CD14-positive monocyte (primary cell): ENCODE results near the gene PFKP. TPM values are rescaled to one million over a fixed set of nuclear protein-coding genes. Genes with fewer than 3 reads are reported as not detected.

Experiments
- DNase-seq, 3 donors: peaks; one replicate each; pipeline ENCODE4 v3.0.0-alpha.2; 2011 to 2022
- H2AFZ ChIP-seq: 2 replicates; pipeline ENCODE4 v1.6.0; 2012; ENCODE audit warnings: mild to moderate bottlenecking, low read depth, low read length, inconsistent platforms; ENCODE audit not compliant: insufficient read depth, poor library complexity, severe bottlenecking
- H3K27ac ChIP-seq, 2 donors: 1 replicate in 1 of 2; 2 replicates in 1 of 2; pipeline ENCODE4 v1.5.1; 2012 to 2013; ENCODE audit warnings: low read length in 2 of 2, control low read depth in 1 of 2, inconsistent platforms in 1 of 2, low read depth in 1 of 2, mild to moderate bottlenecking in 1 of 2
- H3K27me3 ChIP-seq, 2 donors: one replicate each; pipeline versions ENCODE4 v1.6.0 to v1.6.1; 2011 to 2013; ENCODE audit warnings: low read length in 2 of 2; ENCODE audit not compliant: control insufficient read depth in 2 of 2, insufficient read depth in 2 of 2
- H3K36me3 ChIP-seq, 2 donors: replicated peaks in 1 of 2; 1 replicate in 1 of 2; 2 replicates in 1 of 2; pipeline versions ENCODE4 v1.5.1 to v1.6.1; 2012 to 2013; ENCODE audit warnings: low read length in 2 of 2, control low read depth in 1 of 2, inconsistent platforms in 1 of 2, mild to moderate bottlenecking in 1 of 2; ENCODE audit not compliant: insufficient read depth in 2 of 2, control insufficient read depth in 1 of 2
- H3K4me1 ChIP-seq, 2 donors: 1 replicate in 1 of 2; 2 replicates in 1 of 2; pipeline versions ENCODE4 v1.5.1 to v1.6.1; 2012 to 2013; ENCODE audit warnings: low read length in 2 of 2, control low read depth in 1 of 2, inconsistent platforms in 1 of 2, mild to moderate bottlenecking in 1 of 2, moderate library complexity in 1 of 2; ENCODE audit not compliant: insufficient read depth in 2 of 2, control insufficient read depth in 1 of 2
- H3K4me2 ChIP-seq: replicated peaks from 2 replicates; pipeline ENCODE3; 2012; ENCODE audit warnings: low read length, moderate library complexity, mild to moderate bottlenecking; ENCODE audit not compliant: poor library complexity, severe bottlenecking; ENCODE audit errors: extremely low read depth
- H3K4me3 ChIP-seq, 3 experiments: fragments of 200-600 bp in 1 of 3; sonication (generic) in 1 of 3; replicated peaks in 1 of 3; 1 replicate in 2 of 3; 2 replicates in 1 of 3; pipeline ENCODE4 v1.5.1; 2011 to 2013; ENCODE audit warnings: low read length in 3 of 3, mild to moderate bottlenecking in 3 of 3, control low read depth in 2 of 3, low read depth in 2 of 3, inconsistent platforms in 1 of 3, moderate library complexity in 1 of 3
- H3K79me2 ChIP-seq: 2 replicates; pipeline ENCODE4 v1.6.0; 2012; ENCODE audit warnings: mild to moderate bottlenecking, control low read depth, inconsistent platforms, low read length, moderate library complexity; ENCODE audit not compliant: insufficient read depth
- H3K9ac ChIP-seq: 2 replicates; pipeline ENCODE4 v1.6.0; 2017; ENCODE audit warnings: low read length, mild to moderate bottlenecking; ENCODE audit not compliant: insufficient read depth, poor library complexity, severe bottlenecking
- H3K9me3 ChIP-seq, 2 donors: replicated peaks in 1 of 2; 1 replicate in 1 of 2; 2 replicates in 1 of 2; pipeline versions ENCODE4 v1.5.1 to v1.6.1; 2012 to 2013; ENCODE audit warnings: low read length in 2 of 2, control low read depth in 1 of 2; ENCODE audit not compliant: control insufficient read depth in 1 of 2, insufficient read depth in 1 of 2
- H4K20me1 ChIP-seq: 2 replicates; pipeline ENCODE4 v1.6.0; 2012; ENCODE audit warnings: mild to moderate bottlenecking, low read length, control low read depth, moderate library complexity; ENCODE audit not compliant: insufficient read depth
- H3K27ac Mint-ChIP-seq, 7 donors: one replicate each; pipeline ENCODE4 v1.8.0; 2020; ENCODE audit warnings: mild to moderate bottlenecking in 7 of 7, mixed read lengths in 7 of 7, moderate library complexity in 6 of 7, inconsistent platforms in 2 of 7
- H3K27me3 Mint-ChIP-seq, 3 donors: one replicate each; pipeline ENCODE4 v1.8.0; 2021 to 2022; ENCODE audit warnings: low read depth in 3 of 3, mild to moderate bottlenecking in 3 of 3, mixed read lengths in 3 of 3, moderate library complexity in 3 of 3, inconsistent platforms in 1 of 3
- H3K36me3 Mint-ChIP-seq, 2 donors: one replicate each; pipeline ENCODE4 v1.8.0; 2020; ENCODE audit warnings: mixed read lengths in 2 of 2, inconsistent platforms in 1 of 2, mild to moderate bottlenecking in 1 of 2
- H3K4me1 Mint-ChIP-seq: one replicate; pipeline ENCODE4 v1.8.0; 2020; ENCODE audit warnings: mild to moderate bottlenecking, mixed read lengths
- H3K4me3 Mint-ChIP-seq, 2 donors: one replicate each; pipeline ENCODE4 v1.8.0; 2020; ENCODE audit warnings: mild to moderate bottlenecking in 2 of 2, mixed read lengths in 2 of 2, moderate library complexity in 1 of 2
- H3K9me3 Mint-ChIP-seq, 7 donors: one replicate each; pipeline ENCODE4 v1.8.0; 2020 to 2022; ENCODE audit warnings: mixed read lengths in 7 of 7, mild to moderate bottlenecking in 6 of 7, moderate library complexity in 6 of 7, inconsistent platforms in 2 of 7
- CTCF ChIP-seq: fragments of 200-600 bp; IDR thresholded peaks from one replicate; pipeline ENCODE4 v1.8.0; 2022; ENCODE audit warnings: antibody characterized with exemption, mild to moderate bottlenecking
- WGBS: methylation state at CpG from one replicate; pipeline ENCODE4 v1.1.5; 2013; ENCODE audit warnings: missing lambda C conversion rate; ENCODE audit not compliant: insufficient coverage; 5-methylcytosine and 5-hydroxymethylcytosine counted together
- intact Hi-C, 2 donors: fragments of 100-400 bp; cut with micrococcal nuclease; formaldehyde crosslinking; loops; one replicate each; pipeline versions ENCODE4 v1.15.0 to v1.15.1; 2023
- polyA plus RNA-seq, 3 donors: library from polyadenylated mRNA; depleted of rRNA in 1 of 3; unstranded in 2 of 3; stranded (reverse) in 1 of 3; fragments of 300-500 nt in 2 of 3; fragments of >200 nt in 1 of 3; fragmentation: Illumina TruSeq in 2 of 3; gene quantifications; 1 replicate in 2 of 3; 2 replicates in 1 of 3; pipeline ENCODE4 v1.2.3, GENCODE V29; 2012 to 2021

Gene PFKP
- polyA plus RNA-seq, 3 donors: 6.5 to 14.2 (median 8.1) TPM

- H3K27ac ChIP-seq: no peak overlapping the region
- no peak overlapping the region for H3K4me3 ChIP-seq
- no peak for TF ChIP-seq CTCF
- Mint-ChIP-seq H3K4me3 (no peak overlapping the region), H3K4me1 (no peaks in the 10 kb centered on the region), H3K27ac (no peak overlapping the region), H3K9me3 (peaks cover 0 to 2% (median 0%) of the 10 kb centered on the region in 7 donors), H3K36me3 (peaks cover 94 to 96% of the 10 kb centered on the region in 2 donors), H3K27me3 (no peaks in the 10 kb centered on the region)
- no peaks in the 10 kb centered on the region for H3K79me2 ChIP-seq
- no peaks in the 10 kb centered on the region for H3K9me3 ChIP-seq
- DNase-seq: no peak
- WGBS: 99% methylated on average over 10 of the region's 14 CpGs
- peaks cover 92 to 99% of the 10 kb centered on the region in 2 donors for H3K36me3 ChIP-seq
- H3K27me3 ChIP-seq: no peaks in the 10 kb centered on the region
- no peak overlapping the region for H3K4me2 ChIP-seq
- H2AFZ ChIP-seq: no peak overlapping the region
- intact Hi-C loops: no loop called here
- H3K4me1 ChIP-seq: no peaks in the 10 kb centered on the region
- H4K20me1 ChIP-seq: no peaks in the 10 kb centered on the region
- no peak overlapping the region for H3K9ac ChIP-seq
Observed at GRCh38 chr10:3136336-3136735, 69.0 kb downstream of the PFKP start.

DNA sequence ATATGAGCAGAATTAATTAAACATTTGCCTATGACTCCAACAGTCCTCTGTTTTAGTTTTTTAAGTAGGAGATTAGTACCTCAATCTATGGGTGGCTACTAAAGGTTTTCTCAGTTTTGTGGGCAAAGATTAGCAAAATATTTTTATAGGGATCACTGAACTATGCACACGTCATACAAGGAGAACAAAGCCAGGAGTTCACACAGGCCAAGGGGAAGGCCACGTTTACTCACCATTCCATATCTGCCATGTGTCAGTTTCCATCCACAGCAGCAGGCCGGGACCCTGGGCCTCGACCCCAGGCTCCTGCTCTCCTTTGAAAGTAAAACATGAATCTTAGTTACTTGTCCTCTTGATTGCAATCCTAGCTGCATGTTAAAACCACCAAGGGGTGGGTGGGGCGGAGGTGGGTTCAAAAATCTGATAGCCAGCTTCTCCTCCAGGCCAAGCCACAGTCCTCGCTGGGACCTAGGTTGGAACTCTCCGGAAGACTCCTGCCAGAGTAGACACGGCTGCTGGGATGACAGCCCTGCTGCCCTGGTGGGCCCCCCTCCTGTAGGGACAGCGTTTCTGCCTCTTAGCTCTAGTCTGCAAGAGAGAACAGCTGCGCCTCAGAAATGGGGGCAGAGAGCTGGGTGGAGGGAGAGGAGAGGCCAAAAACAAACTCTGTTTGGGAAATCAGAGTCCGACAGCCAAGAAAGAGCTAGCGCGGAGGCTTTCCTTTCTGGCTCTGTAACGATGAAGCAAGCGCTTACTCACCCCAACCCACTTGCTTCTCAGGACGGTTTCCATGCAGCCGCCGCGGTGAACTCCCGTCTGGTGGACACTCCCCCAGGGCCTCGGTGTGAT is 69.6 kb downstream of the PFKP start:
- Histone ChIP-seq H3K79me2 (no peaks in the 10 kb centered on the region), H3K4me3 (no peak overlapping the region), H3K4me2 (no peak overlapping the region), H3K9ac (no peak overlapping the region), H3K4me1 (no peaks in the 10 kb centered on the region), H2AFZ (no peak overlapping the region), H3K27me3 (no peaks in the 10 kb centered on the region), H3K36me3 (peaks cover 93 to 100% of the 10 kb centered on the region in 2 donors), H3K27ac (no peak overlapping the region), H4K20me1 (no peaks in the 10 kb centered on the region), H3K9me3 (no peaks in the 10 kb centered on the region)
- Mint-ChIP-seq H3K27me3 (no peaks in the 10 kb centered on the region), H3K36me3 (peaks cover 94 to 99% of the 10 kb centered on the region in 2 donors), H3K9me3 (peaks cover 0 to 2% (median 0%) of the 10 kb centered on the region in 7 donors), H3K4me1 (no peaks in the 10 kb centered on the region), H3K4me3 (no peak overlapping the region), H3K27ac (peak overlapping the region in 1 of 7 donors; percentile 32)
- 84% methylated on average over 15 of the region's 21 CpGs for WGBS
- no peak for DNase-seq
- intact Hi-C loops: no loop called here
- TF ChIP-seq CTCF: no peak
